GM19372 (cell line): ENCODE data around the gene CLN5.

ENCODE experiments used
- ATAC-seq: cut with Tn5 transposase; IDR thresholded peaks from one replicate; pipeline ENCODE4 v1.9.1; 2021; ENCODE audit warnings: mild to moderate bottlenecking, low read depth, moderate library complexity; ENCODE audit not compliant: unreplicated experiment

CLN5 gene

GRCh38 chr13:77016251-77016812, 24.5 kb downstream of the CLN5 start:
- no peak for ATAC-seq

GRCh38 chr13:77016888-77017623, 25.2 kb downstream of the CLN5 start:
- no peak for ATAC-seq

GRCh38 chr13:77019756-77020155, 27.9 kb downstream of the CLN5 start:
- no peak for ATAC-seq

- ATAC-seq, result no peak
Observed at GRCh38 chr13:77022341-77022740, 30.5 kb downstream of the CLN5 start.

- peak; percentile 55 for ATAC-seq
Observed at GRCh38 chr13:77026255-77026860, 34.5 kb downstream of the CLN5 start.

GRCh38 chr13:77026861-77027621, 35.2 kb downstream of the CLN5 start, which contains the start of gene FBXL3:
Gene FBXL3 (minus strand): TSS chr13:77027159. CDS start chr13:77021860, 5,299 bp downstream.
- ATAC-seq, result peak; percentile 51

- no peak for ATAC-seq
Observed at GRCh38 chr13:77028202-77028601, 36.3 kb downstream of the CLN5 start.

GRCh38 chr13:77029436-77029835, 37.6 kb downstream of the CLN5 start:
- ATAC-seq, result no peak

- ATAC-seq, result no peak
Observed at GRCh38 chr13:77031656-77032243, 39.9 kb downstream of the CLN5 start.

GRCh38 chr13:77033717-77034302, 41.9 kb downstream of the CLN5 start:
- ATAC-seq, result no peak

- no peak for ATAC-seq
Observed at GRCh38 chr13:77034881-77035280, 43.0 kb downstream of the CLN5 start.

- no peak for ATAC-seq
Observed at GRCh38 chr13:77036279-77036678, 44.4 kb downstream of the CLN5 start.

GRCh38 chr13:77038907-77039480, 47.1 kb downstream of the CLN5 start:
- ATAC-seq, result no peak

GRCh38 chr13:77040076-77040475, 48.2 kb downstream of the CLN5 start:
- no peak for ATAC-seq

- ATAC-seq, result no peak
Observed at GRCh38 chr13:77040835-77041234, 49.0 kb downstream of the CLN5 start.

GRCh38 chr13:77042566-77043177, 50.8 kb downstream of the CLN5 start:
- no peak for ATAC-seq

GRCh38 chr13:77047649-77048343, 55.9 kb downstream of the CLN5 start:
- no peak for ATAC-seq

GRCh38 chr13:77048681-77049080, 56.8 kb downstream of the CLN5 start:
- no peak for ATAC-seq

GRCh38 chr13:77053192-77053591, 61.3 kb downstream of the CLN5 start:
- no peak for ATAC-seq
